GM19035 (cell line): ENCODE data around the gene PIK3CA.
"Not testable (repeated sequence)": the region's sequence is repeated elsewhere in the genome, so short reads cannot be mapped to it uniquely, and the experiment has no call there.

Source experiments
- ATAC-seq: cut with Tn5 transposase; IDR thresholded peaks from one replicate; pipeline ENCODE4 v1.9.1; 2021; ENCODE audit not compliant: unreplicated experiment

Gene PIK3CA

DNA sequence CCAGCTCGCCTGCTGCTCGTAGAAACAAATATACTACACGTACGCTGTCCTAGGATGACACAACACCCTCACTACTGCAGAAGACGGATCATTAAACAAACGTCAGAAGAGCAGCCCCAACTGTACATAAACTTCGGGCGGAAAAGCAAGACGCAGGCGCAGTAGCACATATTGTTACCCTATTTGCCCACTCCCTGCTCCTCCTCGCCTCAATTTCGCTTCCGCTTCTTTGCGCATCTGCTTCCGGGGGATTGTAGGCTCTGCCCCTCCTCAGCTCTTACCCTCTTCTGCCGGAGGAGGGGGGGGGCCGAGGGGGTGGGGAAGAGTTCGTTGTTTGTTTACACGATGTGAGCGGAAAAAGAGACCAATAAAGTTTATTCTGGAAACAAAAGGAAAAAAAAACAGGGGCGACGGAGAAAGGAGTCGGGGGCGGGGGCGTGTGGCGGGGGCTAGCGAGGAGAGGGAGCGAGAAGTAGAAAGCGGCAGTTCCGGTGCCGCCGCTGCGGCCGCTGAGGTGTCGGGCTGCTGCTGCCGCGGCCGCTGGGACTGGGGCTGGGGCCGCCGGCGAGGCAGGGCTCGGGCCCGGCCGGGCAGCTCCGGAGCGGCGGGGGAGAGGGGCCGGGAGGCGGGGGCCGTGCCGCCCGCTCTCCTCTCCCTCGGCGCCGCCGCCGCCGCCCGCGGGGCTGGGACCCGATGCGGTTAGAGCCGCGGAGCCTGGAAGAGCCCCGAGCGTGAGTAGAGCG, at the start of gene PIK3CA:
TSS of gene PIK3CA (plus strand) at position 485 of the 743 bp plus-strand sequence. CDS start 50,469 bp downstream, outside the sequence.
- ATAC-seq = peak; percentile 74

DNA sequence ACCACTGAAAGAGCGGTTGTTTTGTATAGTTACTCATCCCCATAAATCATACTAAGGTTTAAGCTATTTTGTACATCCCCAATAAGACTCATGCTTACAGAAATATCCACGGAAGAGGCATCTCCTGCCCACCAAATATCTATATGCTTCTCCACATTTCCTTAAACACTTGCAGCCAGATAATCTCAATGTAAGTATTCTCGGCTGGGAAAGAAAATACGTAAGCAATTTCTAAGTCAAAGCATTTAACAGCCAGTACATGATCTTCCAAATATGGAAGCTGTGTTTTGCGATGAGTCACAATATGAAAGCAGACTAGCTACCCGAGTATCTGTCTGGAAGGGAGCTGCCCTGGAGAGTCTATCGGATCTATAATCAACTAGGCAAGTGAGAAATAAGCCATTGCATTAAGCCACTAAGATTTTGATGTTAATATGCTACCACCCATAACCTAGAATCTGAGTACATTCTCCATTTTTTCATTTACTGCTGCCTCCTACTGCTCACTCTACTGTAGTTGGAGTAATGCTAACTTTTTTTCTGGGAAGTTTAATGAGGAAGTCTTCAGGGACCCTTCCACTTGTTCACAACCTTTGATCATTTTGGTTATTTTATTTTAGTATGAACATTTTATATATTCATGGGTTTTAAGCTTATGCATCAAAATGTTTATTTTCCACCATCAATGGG, 49.6 kb upstream of the PIK3CA start:
- no peak for ATAC-seq

DNA sequence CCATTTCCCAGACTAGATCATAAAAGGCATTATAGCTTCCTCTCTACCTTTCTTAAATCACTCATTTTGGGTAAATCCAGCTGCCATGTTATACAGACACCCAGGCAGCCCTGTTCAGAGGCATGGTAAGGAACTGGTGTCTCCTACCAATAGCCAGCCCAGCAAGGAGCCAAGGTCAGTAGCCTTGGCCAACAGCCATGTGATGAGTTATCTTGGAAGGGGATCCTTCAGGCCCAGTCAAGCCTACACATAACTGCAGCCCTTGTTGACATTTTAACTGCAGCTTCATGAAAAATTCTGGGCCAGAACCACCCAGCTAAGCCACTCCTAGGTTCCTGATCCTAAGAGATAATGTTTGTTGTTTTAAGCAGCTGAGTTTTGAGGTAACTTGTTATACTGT, 47.5 kb upstream of the PIK3CA start:
- no peak for ATAC-seq

DNA sequence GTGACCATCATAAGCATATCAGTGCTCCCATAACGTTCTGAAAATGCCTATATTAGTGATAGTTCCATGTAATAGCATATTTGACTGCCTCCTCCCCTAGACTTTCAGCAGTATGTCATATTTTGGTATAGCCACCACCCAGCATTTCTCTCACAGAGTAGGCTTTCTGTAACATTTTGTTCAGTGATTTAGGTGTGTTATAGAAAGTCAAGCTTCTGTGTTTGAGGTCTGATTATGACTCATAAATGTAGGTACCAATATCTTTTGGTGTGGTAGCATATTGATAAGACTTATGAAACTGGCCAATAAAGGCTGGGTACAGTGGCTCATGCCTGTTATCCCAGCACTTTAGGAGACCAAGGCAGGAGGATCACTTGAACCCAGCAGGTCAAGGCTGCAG, 42.3 kb upstream of the PIK3CA start:
- no peak for ATAC-seq

GRCh38 chr3:179107617-179108016, 40.5 kb upstream of the PIK3CA start:
- ATAC-seq = no peak

DNA sequence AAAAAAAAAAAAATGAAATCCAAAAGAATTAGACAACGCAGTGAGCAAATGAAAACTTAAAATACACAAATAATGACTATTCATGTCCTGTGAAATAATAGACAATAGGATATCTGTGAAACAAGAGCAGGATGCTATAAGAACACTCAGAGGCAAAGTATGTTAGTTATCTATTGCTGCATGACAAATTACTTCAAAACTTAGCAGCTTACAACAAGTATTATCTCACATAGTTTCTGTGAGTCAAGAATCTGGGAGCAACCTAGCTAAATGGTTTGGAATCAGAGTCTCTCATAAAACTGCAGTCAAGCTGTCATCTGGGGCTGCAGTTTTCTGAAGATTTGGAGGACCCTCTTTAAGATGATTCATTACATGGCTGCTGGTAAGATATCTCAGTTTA, 40.1 kb upstream of the PIK3CA start:
- no peak for ATAC-seq

- no peak for ATAC-seq
Measured at GRCh38 chr3:179113903-179114302, 34.3 kb upstream of the PIK3CA start.

DNA sequence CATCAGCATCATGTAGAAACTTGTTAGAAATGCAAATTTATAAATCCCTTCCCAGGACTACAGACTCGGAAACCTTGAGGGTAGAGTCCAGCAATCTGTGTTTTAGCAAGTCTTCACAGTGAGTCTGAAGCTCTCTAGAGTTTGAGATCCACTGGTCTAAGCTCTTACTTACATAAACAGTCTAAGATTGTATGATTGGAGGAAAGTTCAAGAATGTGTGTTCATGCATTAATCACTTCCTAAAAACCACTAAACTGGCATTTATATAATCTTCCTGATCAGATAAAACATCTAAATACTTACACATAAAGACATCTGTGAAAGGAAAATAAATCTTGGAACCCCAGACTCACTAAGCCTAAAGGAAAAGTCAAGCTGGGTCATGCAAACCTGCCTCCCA, 32.7 kb upstream of the PIK3CA start:
- not testable (repeated sequence) for ATAC-seq

GRCh38 chr3:179116816-179117215, 31.3 kb upstream of the PIK3CA start:
- ATAC-seq = no peak

DNA sequence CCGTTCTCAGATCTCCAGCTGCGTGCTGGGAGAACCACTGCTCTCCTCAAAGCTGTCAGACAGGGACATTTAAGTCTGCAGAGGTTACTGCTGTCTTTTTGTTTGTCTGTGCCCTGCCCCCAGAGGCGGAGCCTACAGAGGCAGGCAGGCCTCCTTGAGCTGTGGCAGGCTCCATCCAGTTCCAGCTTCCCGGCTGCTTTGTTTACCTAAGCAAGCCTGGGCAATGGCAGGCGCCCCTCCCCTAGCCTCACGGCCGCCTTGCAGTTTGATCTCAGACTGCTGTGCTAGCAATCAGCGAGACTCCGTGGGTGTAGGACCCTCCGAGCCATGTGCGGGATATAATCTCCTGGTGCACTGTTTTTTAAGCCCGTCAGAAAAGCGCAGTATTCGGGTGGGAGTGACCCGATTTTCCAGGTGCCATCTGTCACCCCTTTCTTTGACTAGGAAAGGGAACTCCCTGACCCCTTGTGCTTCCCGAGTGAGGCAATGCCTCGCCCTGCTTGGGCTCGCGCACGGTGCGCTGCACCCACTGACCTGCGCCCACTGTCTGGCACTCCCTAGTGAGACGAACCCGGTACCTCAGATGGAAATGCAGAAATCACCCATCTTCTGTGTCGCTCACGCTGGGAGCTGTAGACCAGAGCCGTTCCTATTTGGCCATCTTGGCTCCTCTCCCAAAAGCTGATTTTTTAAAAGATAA, 15.8 kb upstream of the PIK3CA start:
- not testable (repeated sequence) for ATAC-seq

DNA sequence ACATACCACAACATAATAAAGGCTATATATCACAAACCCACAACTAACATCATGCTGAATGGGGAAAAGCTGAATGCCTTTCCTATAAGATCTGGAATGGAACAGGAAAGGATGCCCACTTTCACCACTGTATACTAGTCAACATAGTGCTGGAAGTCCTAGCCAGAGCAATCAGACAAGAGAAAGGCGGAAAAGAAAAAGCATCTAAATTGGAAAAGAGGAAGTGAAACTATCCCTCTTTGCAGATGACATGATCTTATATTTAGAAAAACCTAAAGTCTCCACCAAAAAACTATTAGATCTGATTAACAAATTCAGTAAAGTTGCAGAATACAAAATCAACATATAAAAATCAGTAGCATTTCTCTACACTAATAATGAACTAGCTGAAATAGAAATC, 14.6 kb upstream of the PIK3CA start:
- no peak for ATAC-seq

DNA sequence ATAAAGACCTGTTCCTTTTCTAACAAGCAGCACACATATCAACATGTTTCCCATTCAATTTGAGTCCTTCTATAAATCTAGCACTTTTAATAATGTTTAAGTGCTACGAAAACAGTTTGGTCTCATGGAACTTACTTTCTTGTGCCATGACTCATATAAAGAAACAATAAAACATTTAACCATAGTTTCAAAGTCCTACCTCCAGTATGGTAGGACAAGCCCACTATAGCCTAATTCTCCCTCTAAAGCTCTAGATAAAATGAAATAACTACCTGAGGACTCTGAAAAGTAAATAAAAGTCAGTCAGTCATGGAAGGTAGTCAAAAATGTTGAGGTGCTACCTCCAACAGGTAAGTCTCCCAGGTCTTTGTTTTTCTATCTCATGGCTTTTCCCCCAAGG, 12.0 kb upstream of the PIK3CA start:
- no peak for ATAC-seq

GRCh38 chr3:179141890-179142289, 6.3 kb upstream of the PIK3CA start:
- no peak for ATAC-seq

DNA sequence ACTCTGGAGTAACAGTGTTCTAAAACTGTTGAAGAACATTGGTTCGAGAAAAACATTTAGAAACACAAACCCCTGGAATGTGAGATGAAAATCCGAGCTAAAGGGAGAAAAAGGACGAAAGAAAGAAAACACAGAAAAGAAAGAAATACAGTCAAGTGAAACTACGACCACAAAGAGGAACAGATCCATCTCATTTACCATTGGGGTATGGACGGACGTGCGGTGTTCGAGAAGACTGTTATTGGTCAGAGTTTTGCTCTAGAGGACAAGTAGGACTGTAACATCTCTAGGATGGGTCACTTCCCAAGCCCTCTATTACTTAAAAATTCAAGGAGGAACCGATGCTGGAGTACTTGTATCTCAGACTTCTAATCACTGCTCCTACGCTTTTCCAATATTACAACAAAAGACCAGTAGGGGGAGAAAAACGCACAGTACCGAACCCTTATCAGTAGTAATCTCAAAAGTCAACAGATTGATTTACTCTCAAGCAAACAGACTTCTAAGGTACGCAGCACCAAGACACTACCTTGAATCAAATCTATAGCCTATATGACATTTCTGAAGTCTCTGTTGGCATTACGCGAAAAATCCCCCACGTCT, 1.1 kb upstream of the PIK3CA start:
- peak; percentile 14 for ATAC-seq

- ATAC-seq = peak; percentile 37
Measured at GRCh38 chr3:179147514-179147872, 664 bp upstream of the PIK3CA start.

- ATAC-seq = peak; percentile 24
Measured at GRCh38 chr3:179148616-179149405, 654 bp downstream of the PIK3CA start.

DNA sequence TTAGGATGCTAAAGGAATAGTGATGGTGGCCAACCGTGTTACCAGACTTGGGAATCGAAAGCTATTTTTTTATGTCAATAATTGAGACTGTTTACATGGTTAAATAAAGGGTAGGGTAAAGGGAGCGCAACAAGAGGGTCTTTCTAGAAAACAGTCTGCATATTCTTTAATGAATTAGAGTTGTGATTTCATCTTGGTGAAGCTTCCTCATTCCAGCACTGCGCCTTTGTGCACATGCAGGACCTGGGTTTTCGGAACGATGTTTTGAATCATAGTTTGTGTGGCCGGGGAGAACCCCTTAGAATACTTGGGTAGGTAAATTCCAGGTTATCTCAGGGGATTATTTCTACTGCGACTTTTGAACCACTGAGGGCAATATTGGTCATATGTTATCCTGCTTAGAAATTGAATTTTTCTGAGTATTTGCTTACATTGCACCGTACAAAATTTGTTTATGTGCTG, 1.3 kb downstream of the PIK3CA start:
- ATAC-seq = peak; percentile 23

DNA sequence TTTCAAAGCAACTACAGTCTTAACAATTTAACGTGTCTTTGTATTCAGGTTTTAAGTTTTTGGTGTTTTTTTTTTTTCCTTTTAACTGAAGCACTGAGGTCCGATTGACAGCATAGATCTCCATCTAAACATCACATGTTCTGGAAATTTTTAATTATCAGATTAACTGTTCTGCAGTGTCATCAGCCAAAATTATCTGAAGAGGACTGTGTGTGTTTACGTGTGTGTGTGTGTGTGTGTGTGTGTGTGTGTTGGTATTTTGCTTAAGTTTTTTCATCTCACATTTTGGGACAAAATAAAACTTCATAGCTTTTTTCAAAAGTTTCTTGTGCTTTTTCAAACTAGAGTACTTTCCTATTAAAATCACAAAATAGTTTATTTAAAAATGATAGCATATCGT, 1.8 kb downstream of the PIK3CA start:
- ATAC-seq = no peak

GRCh38 chr3:179150610-179151009, 2.5 kb downstream of the PIK3CA start:
- no peak for ATAC-seq

DNA sequence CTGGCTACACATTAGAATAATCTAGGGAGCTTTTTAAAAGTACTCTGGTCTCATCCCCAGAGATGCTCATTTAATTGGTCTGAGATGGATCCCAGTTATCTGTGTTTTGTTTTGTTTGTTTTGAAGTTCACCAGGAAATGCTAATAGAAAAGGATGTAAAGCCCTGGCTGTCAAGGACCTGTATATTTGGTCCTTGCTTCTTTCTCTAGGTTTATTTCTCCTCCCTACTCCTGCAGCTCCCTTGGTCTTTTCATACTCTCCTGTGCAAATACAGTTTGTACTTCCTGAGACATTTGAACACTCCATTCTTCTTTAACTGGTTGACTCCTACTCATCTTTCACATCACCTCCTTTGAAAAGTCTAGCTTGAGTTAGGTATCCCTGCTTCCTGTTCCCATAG, 3.3 kb downstream of the PIK3CA start:
- no peak for ATAC-seq

GRCh38 chr3:179156170-179156569, 8.0 kb downstream of the PIK3CA start:
- no peak for ATAC-seq
